ENCODE results near the gene FAM53B.

FAM53B gene

DNA sequence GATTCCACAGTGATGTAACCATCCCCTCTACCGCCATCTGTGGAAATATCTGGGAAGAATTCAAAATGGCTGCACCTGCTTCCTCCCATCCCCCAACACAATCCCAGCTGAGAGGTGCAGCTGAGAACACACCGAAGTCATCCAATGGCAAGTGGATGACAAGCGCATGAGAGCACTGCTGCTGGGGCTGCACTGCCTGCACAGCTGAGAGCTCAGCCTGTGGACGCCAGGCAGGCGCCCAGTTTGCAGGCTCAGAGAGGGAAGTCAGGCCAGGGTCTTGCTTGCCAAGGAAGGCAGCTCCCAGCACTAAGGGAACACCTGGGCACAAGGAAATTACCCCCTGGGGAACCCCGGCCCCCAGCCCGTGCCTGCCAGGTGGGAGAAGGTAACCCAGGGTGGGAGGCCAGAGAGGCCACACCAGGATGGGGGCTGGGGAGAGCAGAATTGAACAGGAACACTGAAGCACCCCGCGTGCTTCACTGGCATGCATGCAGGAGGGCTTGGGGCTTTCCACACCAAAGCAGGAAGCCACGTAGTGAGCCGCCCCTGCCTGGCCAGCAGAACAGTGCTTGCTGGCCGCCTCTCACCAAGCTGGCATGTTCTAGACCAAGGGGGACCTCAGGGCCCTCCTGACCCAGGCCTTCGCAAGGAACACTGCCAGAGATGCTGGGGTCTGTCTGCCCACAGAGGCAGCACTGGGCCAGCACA, 46.2 kb downstream of the FAM53B start:
- H3K4me3 ChIP-seq (ENCODE audit: low read depth, low read length) = no peak overlapping the region
- no peak for TF ChIP-seq CTCF (IDR thresholded peaks at IDR 0.05; ENCODE audit: low read depth, low read length)
- in situ Hi-C loops (cut with HindIII; ENCODE audit: low sequenced_read_pairs) = no loop called here
- DNase-seq (ENCODE audit: low read depth, low spot score) = no peak

DNA sequence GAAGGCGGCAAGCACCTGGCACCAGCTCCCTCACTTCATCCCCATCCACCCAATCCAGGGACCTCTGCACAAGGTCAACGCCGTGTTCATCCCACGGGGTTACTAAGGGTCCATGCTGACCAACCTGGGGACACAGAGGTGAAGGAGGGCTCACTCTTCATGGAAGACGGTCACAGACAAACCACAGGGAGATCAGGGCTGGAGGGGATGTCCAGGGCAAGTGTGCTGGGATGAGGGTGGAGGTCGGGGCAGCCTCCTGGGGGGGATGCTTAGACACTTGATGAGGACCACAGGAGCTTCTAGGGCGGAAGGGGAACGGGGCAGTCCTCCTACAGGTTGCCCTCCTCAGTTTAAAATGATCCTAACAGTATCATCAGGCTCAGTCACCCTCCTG, 46.7 kb downstream of the FAM53B start:
- no peak for TF ChIP-seq CTCF (IDR thresholded peaks at IDR 0.05; ENCODE audit: low read depth, low read length)
- no peak for DNase-seq (ENCODE audit: low read depth, low spot score)
- in situ Hi-C loops (cut with HindIII; ENCODE audit: low sequenced_read_pairs) = no loop called here
- no peak overlapping the region for H3K4me3 ChIP-seq (ENCODE audit: low read depth, low read length)

DNA sequence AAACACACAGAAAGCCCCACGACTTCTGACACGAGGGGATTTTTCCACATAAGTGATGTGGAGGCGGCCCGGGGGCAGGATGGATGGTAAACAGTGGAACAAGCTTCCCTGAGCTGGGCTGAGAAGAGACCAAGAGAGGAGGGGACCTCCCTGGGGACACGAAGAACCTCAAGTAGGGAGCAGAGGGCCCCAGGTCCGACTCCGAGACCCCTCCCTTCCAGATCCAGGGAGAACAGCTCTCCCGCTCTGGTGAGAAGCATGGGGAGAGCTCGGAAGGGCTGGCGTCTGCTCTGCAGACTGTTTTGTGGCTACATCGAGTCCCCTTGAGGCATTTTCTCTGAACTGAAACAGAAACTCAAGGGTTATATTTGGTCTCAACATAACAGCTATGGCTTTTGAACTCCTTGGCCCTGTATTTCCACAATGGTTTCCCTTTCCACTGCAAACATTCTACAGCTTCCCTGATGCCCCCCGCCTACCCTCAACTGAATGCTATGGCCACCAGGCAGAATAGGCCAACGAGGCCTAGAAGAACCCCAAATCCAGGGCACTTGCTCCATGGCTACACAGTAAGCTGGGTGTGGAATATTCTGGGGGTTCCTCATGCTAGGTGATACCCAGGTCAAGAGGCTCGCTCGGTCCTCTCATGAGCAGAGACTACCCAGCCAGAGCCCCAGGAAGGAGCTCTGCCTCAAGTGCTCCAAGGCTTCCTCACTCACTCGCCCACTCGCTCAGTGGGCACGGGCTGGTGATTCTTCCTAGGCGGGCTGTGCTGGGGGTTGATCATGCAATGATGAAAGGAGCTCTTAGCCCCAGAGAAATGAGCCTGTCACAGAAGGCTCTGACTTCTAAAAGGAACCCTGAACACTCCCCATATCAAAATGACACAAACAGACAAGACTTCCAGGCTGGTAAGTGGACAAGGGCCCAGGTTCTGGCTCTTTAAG, 47.5 kb downstream of the FAM53B start:
- in situ Hi-C loops (cut with HindIII; ENCODE audit: low sequenced_read_pairs) = no loop called here
- no peak for DNase-seq (ENCODE audit: low read depth, low spot score)
- H3K4me3 ChIP-seq (ENCODE audit: low read depth, low read length) = no peak overlapping the region
- no peak for TF ChIP-seq CTCF (IDR thresholded peaks at IDR 0.05; ENCODE audit: low read depth, low read length)

GRCh38 chr10:124695259-124695658, 48.9 kb downstream of the FAM53B start:
- H3K4me3 ChIP-seq (ENCODE audit: low read depth, low read length) = no peak overlapping the region
- TF ChIP-seq CTCF (IDR thresholded peaks at IDR 0.05; ENCODE audit: low read depth, low read length) = no peak
- in situ Hi-C loops (cut with HindIII; ENCODE audit: low sequenced_read_pairs) = no loop called here
- DNase-seq (ENCODE audit: low read depth, low spot score) = no peak

- no peak overlapping the region for H3K4me3 ChIP-seq (ENCODE audit: low read depth, low read length)
- in situ Hi-C loops (cut with HindIII; ENCODE audit: low sequenced_read_pairs) = no loop called here
- DNase-seq (ENCODE audit: low read depth, low spot score) = no peak
- TF ChIP-seq CTCF (IDR thresholded peaks at IDR 0.05; ENCODE audit: low read depth, low read length) = no peak
These were observed 49.5 kb downstream of the FAM53B start for GRCh38 chr10:124694481-124695220.

- TF ChIP-seq CTCF (IDR thresholded peaks at IDR 0.05; ENCODE audit: low read depth, low read length) = no peak
- H3K4me3 ChIP-seq (ENCODE audit: low read depth, low read length) = no peak overlapping the region
- in situ Hi-C loops (cut with HindIII; ENCODE audit: low sequenced_read_pairs) = no loop called here
- peak; percentile 62 for DNase-seq (ENCODE audit: low read depth, low spot score)
These were observed 50.3 kb downstream of the FAM53B start for GRCh38 chr10:124693801-124694416.

Measured in astrocyte of the spinal cord (primary cell).